CD14-positive monocyte (primary cell): ENCODE measurements around the gene APMAP. TPM values are rescaled to one million over a fixed set of nuclear protein-coding genes. Genes with fewer than 3 reads are reported as not detected.

Experiments used
- DNase-seq, 3 donors: peaks; one replicate each; pipeline ENCODE4 v3.0.0-alpha.2; 2011 to 2022
- H2AFZ ChIP-seq: 2 replicates; pipeline ENCODE4 v1.6.0; 2012; ENCODE audit warnings: mild to moderate bottlenecking, low read depth, low read length, inconsistent platforms; ENCODE audit not compliant: insufficient read depth, poor library complexity, severe bottlenecking
- H3K27ac ChIP-seq, 2 donors: 1 replicate in 1 of 2; 2 replicates in 1 of 2; pipeline ENCODE4 v1.5.1; 2012 to 2013; ENCODE audit warnings: low read length in 2 of 2, control low read depth in 1 of 2, inconsistent platforms in 1 of 2, low read depth in 1 of 2, mild to moderate bottlenecking in 1 of 2
- H3K27me3 ChIP-seq, 2 donors: one replicate each; pipeline versions ENCODE4 v1.6.0 to v1.6.1; 2011 to 2013; ENCODE audit warnings: low read length in 2 of 2; ENCODE audit not compliant: control insufficient read depth in 2 of 2, insufficient read depth in 2 of 2
- H3K36me3 ChIP-seq, 2 donors: replicated peaks in 1 of 2; 1 replicate in 1 of 2; 2 replicates in 1 of 2; pipeline versions ENCODE4 v1.5.1 to v1.6.1; 2012 to 2013; ENCODE audit warnings: low read length in 2 of 2, control low read depth in 1 of 2, inconsistent platforms in 1 of 2, mild to moderate bottlenecking in 1 of 2; ENCODE audit not compliant: insufficient read depth in 2 of 2, control insufficient read depth in 1 of 2
- H3K4me1 ChIP-seq, 2 donors: 1 replicate in 1 of 2; 2 replicates in 1 of 2; pipeline versions ENCODE4 v1.5.1 to v1.6.1; 2012 to 2013; ENCODE audit warnings: low read length in 2 of 2, control low read depth in 1 of 2, inconsistent platforms in 1 of 2, mild to moderate bottlenecking in 1 of 2, moderate library complexity in 1 of 2; ENCODE audit not compliant: insufficient read depth in 2 of 2, control insufficient read depth in 1 of 2
- H3K4me2 ChIP-seq: replicated peaks from 2 replicates; pipeline ENCODE3; 2012; ENCODE audit warnings: low read length, moderate library complexity, mild to moderate bottlenecking; ENCODE audit not compliant: poor library complexity, severe bottlenecking; ENCODE audit errors: extremely low read depth
- H3K4me3 ChIP-seq, 3 experiments: fragments of 200-600 bp in 1 of 3; sonication (generic) in 1 of 3; replicated peaks in 1 of 3; 1 replicate in 2 of 3; 2 replicates in 1 of 3; pipeline ENCODE4 v1.5.1; 2011 to 2013; ENCODE audit warnings: low read length in 3 of 3, mild to moderate bottlenecking in 3 of 3, control low read depth in 2 of 3, low read depth in 2 of 3, inconsistent platforms in 1 of 3, moderate library complexity in 1 of 3
- H3K79me2 ChIP-seq: 2 replicates; pipeline ENCODE4 v1.6.0; 2012; ENCODE audit warnings: mild to moderate bottlenecking, control low read depth, inconsistent platforms, low read length, moderate library complexity; ENCODE audit not compliant: insufficient read depth
- H3K9ac ChIP-seq: 2 replicates; pipeline ENCODE4 v1.6.0; 2017; ENCODE audit warnings: low read length, mild to moderate bottlenecking; ENCODE audit not compliant: insufficient read depth, poor library complexity, severe bottlenecking
- H3K9me3 ChIP-seq, 2 donors: replicated peaks in 1 of 2; 1 replicate in 1 of 2; 2 replicates in 1 of 2; pipeline versions ENCODE4 v1.5.1 to v1.6.1; 2012 to 2013; ENCODE audit warnings: low read length in 2 of 2, control low read depth in 1 of 2; ENCODE audit not compliant: control insufficient read depth in 1 of 2, insufficient read depth in 1 of 2
- H4K20me1 ChIP-seq: 2 replicates; pipeline ENCODE4 v1.6.0; 2012; ENCODE audit warnings: mild to moderate bottlenecking, low read length, control low read depth, moderate library complexity; ENCODE audit not compliant: insufficient read depth
- H3K27ac Mint-ChIP-seq, 7 donors: one replicate each; pipeline ENCODE4 v1.8.0; 2020; ENCODE audit warnings: mild to moderate bottlenecking in 7 of 7, mixed read lengths in 7 of 7, moderate library complexity in 6 of 7, inconsistent platforms in 2 of 7
- H3K27me3 Mint-ChIP-seq, 3 donors: one replicate each; pipeline ENCODE4 v1.8.0; 2021 to 2022; ENCODE audit warnings: low read depth in 3 of 3, mild to moderate bottlenecking in 3 of 3, mixed read lengths in 3 of 3, moderate library complexity in 3 of 3, inconsistent platforms in 1 of 3
- H3K36me3 Mint-ChIP-seq, 2 donors: one replicate each; pipeline ENCODE4 v1.8.0; 2020; ENCODE audit warnings: mixed read lengths in 2 of 2, inconsistent platforms in 1 of 2, mild to moderate bottlenecking in 1 of 2
- H3K4me1 Mint-ChIP-seq: one replicate; pipeline ENCODE4 v1.8.0; 2020; ENCODE audit warnings: mild to moderate bottlenecking, mixed read lengths
- H3K4me3 Mint-ChIP-seq, 2 donors: one replicate each; pipeline ENCODE4 v1.8.0; 2020; ENCODE audit warnings: mild to moderate bottlenecking in 2 of 2, mixed read lengths in 2 of 2, moderate library complexity in 1 of 2
- H3K9me3 Mint-ChIP-seq, 7 donors: one replicate each; pipeline ENCODE4 v1.8.0; 2020 to 2022; ENCODE audit warnings: mixed read lengths in 7 of 7, mild to moderate bottlenecking in 6 of 7, moderate library complexity in 6 of 7, inconsistent platforms in 2 of 7
- WGBS: methylation state at CpG from one replicate; pipeline ENCODE4 v1.1.5; 2013; ENCODE audit warnings: missing lambda C conversion rate; ENCODE audit not compliant: insufficient coverage; 5-methylcytosine and 5-hydroxymethylcytosine counted together
- intact Hi-C, 2 donors: fragments of 100-400 bp; cut with micrococcal nuclease; formaldehyde crosslinking; loops; one replicate each; pipeline versions ENCODE4 v1.15.0 to v1.15.1; 2023
- polyA plus RNA-seq, 3 donors: library from polyadenylated mRNA; depleted of rRNA in 1 of 3; unstranded in 2 of 3; stranded (reverse) in 1 of 3; fragments of 300-500 nt in 2 of 3; fragments of >200 nt in 1 of 3; fragmentation: Illumina TruSeq in 2 of 3; gene quantifications; 1 replicate in 2 of 3; 2 replicates in 1 of 3; pipeline ENCODE4 v1.2.3, GENCODE V29; 2012 to 2021
- TF ChIP-seq, protein P1 (sequence below): fragments of 200-600 bp; IDR thresholded peaks from one replicate; pipeline ENCODE4 v1.8.0; 2022; ENCODE audit warnings: antibody characterized with exemption, mild to moderate bottlenecking

The APMAP gene
- polyA plus RNA-seq, 3 donors: 26.9 to 74.0 (median 73.2) TPM

DNA sequence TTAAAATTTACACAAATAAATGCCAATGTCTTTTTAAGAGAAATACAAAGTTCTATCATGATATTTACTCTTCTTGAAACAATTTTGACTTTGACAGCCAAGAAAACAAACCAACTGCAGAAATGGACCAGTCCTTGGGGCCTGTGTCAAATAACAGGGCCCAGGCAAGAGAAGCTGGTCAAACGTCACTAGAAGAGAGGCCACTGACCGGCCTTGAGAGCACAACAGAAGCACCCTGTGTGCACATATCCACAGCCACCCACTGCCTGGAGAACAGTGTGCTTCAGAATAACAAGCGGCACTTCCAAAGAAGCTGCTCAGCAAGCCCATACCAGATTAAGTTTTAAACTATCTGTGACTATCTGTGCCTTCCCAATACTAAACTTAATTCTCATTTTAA, 14.8 kb downstream of the APMAP start:
- no peak overlapping the region for H3K4me2 ChIP-seq
- H3K4me3 ChIP-seq: no peak overlapping the region
- no peak overlapping the region for H3K27ac Mint-ChIP-seq
- peaks cover 35% of the 10 kb centered on the region for H3K4me1 Mint-ChIP-seq
- H3K4me1 ChIP-seq: peaks cover 29 to 34% of the 10 kb centered on the region in 2 donors
- H4K20me1 ChIP-seq: peaks cover 3% of the 10 kb centered on the region
- no peaks in the 10 kb centered on the region for H3K27me3 ChIP-seq
- WGBS: 100% methylated on average over 3 of the region's 3 CpGs
- H3K36me3 Mint-ChIP-seq: peaks cover 79 to 83% of the 10 kb centered on the region in 2 donors
- H3K9ac ChIP-seq: no peak overlapping the region
- no peak overlapping the region for H3K4me3 Mint-ChIP-seq
- TF ChIP-seq, protein P1, sequence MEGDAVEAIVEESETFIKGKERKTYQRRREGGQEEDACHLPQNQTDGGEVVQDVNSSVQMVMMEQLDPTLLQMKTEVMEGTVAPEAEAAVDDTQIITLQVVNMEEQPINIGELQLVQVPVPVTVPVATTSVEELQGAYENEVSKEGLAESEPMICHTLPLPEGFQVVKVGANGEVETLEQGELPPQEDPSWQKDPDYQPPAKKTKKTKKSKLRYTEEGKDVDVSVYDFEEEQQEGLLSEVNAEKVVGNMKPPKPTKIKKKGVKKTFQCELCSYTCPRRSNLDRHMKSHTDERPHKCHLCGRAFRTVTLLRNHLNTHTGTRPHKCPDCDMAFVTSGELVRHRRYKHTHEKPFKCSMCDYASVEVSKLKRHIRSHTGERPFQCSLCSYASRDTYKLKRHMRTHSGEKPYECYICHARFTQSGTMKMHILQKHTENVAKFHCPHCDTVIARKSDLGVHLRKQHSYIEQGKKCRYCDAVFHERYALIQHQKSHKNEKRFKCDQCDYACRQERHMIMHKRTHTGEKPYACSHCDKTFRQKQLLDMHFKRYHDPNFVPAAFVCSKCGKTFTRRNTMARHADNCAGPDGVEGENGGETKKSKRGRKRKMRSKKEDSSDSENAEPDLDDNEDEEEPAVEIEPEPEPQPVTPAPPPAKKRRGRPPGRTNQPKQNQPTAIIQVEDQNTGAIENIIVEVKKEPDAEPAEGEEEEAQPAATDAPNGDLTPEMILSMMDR: no peak
- peak overlapping the region in 1 of 2 donors; percentile 19 for H3K27ac ChIP-seq
- no peak overlapping the region for H2AFZ ChIP-seq
- DNase-seq: no peak
- peaks cover 47 to 80% of the 10 kb centered on the region in 2 donors for H3K36me3 ChIP-seq
- peaks cover 72% of the 10 kb centered on the region for H3K79me2 ChIP-seq
- H3K9me3 Mint-ChIP-seq: peaks cover 0 to 16% (median 11%) of the 10 kb centered on the region in 7 donors
- intact Hi-C loops: no loop called here
- H3K27me3 Mint-ChIP-seq: no peaks in the 10 kb centered on the region
- H3K9me3 ChIP-seq: peaks cover 0 to 10% of the 10 kb centered on the region in 2 donors

DNA sequence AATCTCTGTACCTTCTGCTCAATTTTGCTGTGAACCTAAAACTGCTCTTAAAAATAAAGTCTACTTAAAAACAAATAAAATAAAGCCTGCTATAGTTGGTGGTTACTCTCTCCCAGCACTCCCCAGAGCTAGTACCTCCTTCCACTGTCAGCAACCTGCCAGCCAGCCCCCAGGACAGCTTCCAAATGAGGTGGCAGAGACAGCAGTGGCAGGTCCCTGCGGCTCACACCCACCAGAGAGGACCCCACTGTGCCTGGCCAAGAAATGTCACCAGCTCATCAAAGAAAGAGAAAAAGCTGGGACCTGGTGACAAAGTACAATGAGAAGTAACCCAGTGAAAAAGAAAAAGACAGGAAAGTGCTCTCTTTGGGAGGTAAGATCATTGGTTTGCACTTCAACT, 15.2 kb downstream of the APMAP start:
- H3K27me3 ChIP-seq: no peaks in the 10 kb centered on the region
- H3K4me3 Mint-ChIP-seq: no peak overlapping the region
- intact Hi-C loops: no loop called here
- H3K79me2 ChIP-seq: peaks cover 68% of the 10 kb centered on the region
- H3K9me3 Mint-ChIP-seq: peaks cover 0 to 16% (median 11%) of the 10 kb centered on the region in 7 donors
- H3K27me3 Mint-ChIP-seq: no peaks in the 10 kb centered on the region
- peak overlapping the region in 1 of 2 donors; percentile 19 for H3K27ac ChIP-seq
- peak overlapping the region in 3 of 7 donors; percentile 4 to 65 (median 36) for H3K27ac Mint-ChIP-seq
- H4K20me1 ChIP-seq: peaks cover 3% of the 10 kb centered on the region
- H3K9ac ChIP-seq: no peak overlapping the region
- WGBS: no CpG with 5 or more reads among the region's 1 CpG
- H3K36me3 Mint-ChIP-seq: peaks cover 80 to 84% of the 10 kb centered on the region in 2 donors
- DNase-seq: no peak
- H2AFZ ChIP-seq: no peak overlapping the region
- peaks cover 52 to 83% of the 10 kb centered on the region in 2 donors for H3K36me3 ChIP-seq
- H3K4me2 ChIP-seq: no peak overlapping the region
- H3K9me3 ChIP-seq: peaks cover 0 to 10% of the 10 kb centered on the region in 2 donors
- TF ChIP-seq, protein P1: no peak
- peaks cover 33% of the 10 kb centered on the region for H3K4me1 Mint-ChIP-seq
- no peak overlapping the region for H3K4me3 ChIP-seq
- peaks cover 31 to 34% of the 10 kb centered on the region in 2 donors for H3K4me1 ChIP-seq
